NCI-H82 treated with DMSO at 0.1 percent for 48 hours (cell line): Measurements from ENCODE around the gene HOXC9.

Source experiments
- DNase-seq: peaks from one replicate; lab custom pipeline; 2025; ENCODE audit not compliant: unreplicated experiment; lab: John Stamatoyannopoulos, UW

Gene HOXC9

DNA sequence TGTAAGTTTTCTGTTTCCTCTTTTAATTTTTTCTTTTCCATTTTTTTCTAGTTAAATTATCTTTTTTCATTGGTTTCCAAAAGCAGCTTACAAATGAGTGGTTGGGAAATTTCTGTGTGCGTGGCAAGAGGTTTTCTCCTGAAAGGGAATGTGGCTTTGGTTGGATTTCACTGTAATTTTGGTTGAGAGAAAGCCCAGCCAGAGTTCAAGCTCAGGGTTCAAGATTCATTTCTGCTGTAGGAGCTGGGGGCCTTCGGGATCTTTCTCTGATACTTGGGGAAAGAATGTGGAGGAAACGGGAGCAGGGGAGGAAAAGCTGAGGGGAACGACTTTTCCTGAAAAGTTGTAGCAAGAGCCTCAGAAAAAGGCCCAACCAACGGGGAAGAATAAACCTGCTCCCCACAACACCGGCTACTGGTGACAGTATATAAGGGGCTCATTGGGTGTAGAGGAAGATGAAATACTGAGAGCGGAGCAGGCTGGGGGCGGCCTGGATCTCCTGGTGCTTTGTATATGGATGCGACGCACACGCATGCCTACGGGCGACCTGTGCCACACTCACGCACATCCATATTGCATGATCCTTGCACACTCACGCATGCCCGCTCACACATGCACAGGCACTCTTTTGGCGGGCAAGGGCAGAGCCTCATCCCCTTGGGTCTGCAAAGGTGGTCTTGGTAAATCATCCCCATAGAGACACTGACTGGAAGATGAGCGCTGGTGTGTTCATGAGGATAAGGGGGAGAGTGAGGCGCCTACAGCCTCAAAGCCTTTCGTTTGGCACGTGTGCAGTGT lies 13.1 kb upstream of the HOXC9 start:
- DNase-seq, result no peak

DNA sequence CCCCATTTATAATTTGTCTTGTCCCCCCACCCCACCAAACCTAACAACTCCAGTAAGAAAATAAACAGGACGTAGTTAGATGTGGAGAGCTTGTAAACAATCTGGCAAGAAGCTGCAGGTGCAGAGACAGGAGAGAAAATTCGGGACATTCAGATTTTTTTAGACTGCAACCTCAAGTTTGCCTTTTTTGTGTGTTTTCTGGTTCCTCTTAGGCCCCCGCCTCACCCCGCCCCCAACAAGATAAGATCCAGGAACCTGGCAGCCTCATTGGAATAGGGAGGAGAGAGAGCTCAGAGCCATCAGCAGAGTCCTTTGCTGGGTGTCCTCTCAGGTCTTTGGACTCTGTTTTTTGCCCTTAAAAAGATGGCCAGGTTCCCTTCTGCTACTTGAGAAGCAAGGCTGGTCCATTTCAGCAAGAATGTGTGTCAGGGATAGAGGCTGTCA lies 12.2 kb upstream of the HOXC9 start:
- no peak for DNase-seq

GRCh38 chr12:53988541-53989226 lies 11.3 kb upstream of the HOXC9 start:
- DNase-seq, result no peak

DNA sequence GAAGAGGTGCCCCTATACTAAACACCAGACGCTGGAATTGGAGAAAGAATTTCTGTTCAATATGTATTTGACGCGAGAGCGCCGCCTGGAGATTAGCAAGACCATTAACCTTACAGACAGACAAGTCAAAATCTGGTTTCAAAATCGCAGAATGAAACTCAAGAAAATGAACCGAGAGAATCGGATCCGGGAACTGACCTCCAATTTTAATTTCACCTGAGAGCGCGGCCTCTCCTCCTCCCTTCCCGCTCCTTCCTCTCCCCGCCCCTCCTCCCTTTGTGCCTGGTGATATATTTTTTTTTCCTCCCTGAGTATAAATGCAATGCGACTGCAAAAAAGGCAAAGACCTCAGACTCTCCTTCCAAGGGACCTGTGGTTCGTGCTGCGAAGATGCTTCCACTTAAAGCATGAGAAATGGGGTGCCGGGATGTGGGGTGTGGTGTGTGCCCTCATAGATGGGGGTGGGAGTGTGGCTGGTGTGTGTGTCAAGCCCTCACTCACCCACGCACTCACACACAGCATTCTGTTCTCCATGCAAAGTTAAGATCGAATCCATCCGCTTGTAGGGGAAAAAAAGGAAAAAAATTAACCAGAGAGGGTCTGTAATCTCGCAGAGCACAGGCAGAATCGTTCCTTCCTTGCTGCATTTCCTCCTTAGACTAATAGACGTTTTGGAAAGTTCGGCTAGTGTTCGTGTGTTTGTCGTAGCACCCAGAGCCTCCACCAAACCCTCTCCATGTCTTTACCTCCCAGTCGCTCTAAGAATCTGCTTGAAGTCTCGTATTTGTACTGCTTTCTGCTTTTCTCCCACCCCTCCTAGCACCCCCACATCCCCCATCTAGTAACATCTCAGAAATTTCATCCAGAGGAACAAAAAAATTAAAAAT lies 10.5 kb upstream of the HOXC9 start:
- no peak for DNase-seq

GRCh38 chr12:53990311-53991076 lies 9.5 kb upstream of the HOXC9 start:
- no peak for DNase-seq

DNA sequence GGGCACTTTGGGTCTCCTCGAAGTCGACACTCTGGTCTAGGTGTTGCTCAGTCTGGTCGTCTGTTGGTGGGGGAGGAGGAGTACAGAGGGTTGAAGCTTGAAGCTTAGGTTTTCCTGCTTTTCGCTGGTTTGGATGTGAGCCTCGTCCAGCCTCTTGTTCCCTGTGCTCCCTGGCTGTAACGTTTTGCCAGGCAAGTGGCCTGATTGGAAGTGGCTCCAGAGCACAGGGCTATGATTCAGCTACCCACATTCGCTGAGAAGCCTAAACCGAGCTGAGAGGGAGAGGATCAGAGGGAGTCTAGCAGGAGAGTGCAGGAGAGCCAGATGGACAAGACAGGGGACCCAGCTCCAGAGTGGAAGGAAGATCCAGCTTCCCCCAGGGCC lies 8.9 kb upstream of the HOXC9 start:
- peak; percentile 55 for DNase-seq

- no peak for DNase-seq
Measured at GRCh38 chr12:53992377-53992889, 7.5 kb upstream of the HOXC9 start.

DNA sequence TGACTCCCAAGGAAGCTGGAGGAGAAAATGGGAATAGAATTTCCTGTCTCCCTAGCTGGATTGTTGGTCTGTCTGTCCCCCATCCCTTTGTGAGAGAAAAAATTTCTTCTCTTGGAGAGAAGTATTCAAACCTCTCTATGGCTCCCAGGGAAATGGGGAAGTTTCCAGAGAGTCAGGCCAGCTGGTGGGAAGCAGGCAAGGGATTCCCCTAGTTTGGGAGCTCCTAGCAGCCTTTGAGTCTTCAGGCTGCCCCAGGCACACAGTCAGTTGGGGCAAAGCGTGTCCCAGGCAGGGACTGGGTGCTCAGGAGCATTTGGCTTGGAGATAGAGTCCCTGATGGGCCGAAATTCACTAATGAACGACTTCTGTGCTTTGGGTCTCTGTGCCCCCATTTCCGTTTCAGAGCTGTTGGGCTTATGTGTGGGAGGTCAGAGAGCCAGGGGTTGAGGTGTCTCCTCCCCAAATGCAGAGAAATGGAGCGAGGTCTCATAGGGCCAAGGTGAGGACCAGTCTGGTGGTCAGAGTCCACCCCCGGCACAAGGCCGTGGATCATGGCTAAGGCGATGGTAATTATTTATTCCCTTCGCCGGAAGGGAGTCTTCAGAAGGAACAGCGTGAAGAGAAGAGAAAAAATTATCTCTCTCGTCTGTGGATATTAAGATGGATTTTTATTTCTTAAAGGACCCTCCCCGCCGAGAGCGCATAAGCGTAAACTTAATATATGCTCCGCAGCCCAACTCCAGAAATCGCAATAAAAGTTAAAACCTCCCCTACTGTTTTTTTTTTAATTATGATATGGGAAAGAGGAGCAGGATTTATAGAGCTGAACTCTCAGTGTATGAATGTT lies 6.6 kb upstream of the HOXC9 start:
- DNase-seq, result no peak

DNA sequence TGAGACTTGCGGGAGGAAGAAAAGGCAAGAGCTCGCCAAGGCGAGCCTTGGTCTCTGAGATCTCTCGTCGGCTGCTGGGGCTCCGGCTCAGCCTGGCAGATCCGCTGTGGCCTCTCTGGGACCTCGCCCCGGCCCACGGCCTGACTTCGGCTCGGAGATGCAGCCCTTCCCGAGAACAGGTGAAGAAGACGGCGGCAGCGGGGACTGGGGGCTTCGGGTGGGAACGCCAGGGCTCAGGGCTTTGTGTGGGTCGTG lies 6.0 kb upstream of the HOXC9 start:
- no peak for DNase-seq

GRCh38 chr12:53994264-53995001 lies 5.5 kb upstream of the HOXC9 start:
- no peak for DNase-seq

GRCh38 chr12:53995002-53995377 lies 5.0 kb upstream of the HOXC9 start:
- DNase-seq, result no peak

DNA sequence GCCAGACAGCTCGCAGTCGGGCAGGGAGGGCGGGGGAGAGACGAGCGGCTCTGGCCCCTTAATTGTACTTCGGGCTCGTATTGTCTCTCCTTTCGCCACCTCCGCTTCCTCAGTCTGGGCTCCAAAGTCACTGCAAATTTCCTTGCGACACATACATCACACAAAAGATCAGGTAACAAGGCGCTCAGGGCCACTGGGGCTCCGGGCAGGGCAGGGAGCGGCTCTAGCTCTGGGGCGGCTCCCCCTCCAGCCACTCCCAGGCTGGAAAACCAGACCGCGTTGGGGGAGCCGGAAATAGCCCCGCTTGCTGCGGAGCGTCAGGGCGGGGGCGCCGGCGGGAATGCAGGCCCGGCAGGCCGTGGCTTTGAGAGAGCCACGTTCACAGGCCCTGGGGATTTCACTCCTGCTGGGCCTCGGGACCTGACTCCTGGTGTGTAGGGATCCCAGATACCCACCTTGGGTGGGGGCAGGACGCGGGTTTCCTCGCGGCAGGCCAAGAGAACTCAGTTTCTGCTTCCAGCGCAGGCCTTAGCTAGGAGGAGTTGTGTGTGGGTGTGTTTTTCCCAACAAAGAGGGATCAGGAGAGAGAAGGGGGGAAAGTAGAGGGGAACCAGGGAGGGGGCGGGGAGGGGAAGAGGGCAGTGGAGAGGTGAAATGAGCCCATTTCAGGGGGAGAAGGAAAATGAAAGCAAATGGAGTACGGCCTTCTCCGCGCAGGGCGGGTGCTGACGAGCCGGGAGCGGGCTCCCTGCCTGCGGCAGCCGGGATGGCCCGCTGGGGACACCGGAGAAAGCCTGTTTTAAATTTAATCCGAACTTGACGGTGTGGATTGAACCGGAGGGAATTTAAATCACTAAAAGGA lies 4.4 kb upstream of the HOXC9 start:
- DNase-seq, result no peak

GRCh38 chr12:53996240-53997203 lies 3.4 kb upstream of the HOXC9 start:
- DNase-seq, result no peak

DNA sequence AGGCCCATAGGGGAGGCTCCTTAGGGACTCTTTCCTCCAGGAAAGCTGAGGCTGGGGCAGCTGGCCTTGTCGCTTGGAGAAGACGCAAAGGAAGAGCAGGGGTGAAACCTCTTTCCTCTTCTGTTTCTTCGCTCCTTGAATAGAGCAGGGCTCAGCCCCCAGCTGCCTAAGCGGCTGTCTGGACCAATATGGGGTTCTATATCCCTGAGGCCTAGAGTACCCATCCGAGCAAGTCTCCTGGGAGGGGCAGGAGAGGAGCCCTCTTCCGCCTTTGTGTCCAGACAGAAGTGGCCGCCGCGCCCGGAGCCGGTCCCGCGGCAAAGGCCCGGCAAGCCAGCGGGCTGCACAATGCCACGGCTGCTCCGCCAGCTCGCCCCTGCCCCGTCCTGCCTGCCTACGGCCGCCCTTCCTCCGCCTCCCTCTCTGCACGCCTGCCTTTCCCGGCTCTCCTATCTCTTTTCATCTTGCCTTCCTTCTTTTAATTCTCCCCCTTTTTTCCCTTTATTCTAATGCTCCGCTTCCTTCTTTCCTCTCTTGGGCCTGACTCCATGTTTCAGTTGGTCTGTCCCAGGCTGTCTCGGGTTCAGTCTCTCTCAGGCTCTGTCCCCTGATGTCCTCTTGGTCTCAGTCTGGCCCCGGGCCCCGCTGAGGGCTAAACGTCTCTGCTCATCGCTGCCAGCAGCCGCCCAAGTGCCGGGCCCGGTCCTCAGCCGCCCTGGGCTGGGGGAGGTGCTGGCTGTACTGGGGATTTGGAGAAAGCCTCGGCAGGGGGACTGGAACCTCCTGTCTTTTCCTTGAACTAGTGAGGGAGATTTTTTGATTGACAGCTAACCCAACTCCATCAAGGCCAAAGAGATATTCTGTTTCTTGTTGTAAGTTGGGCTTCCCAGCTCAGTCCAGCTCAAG lies 2.5 kb upstream of the HOXC9 start:
- DNase-seq, result no peak

DNA sequence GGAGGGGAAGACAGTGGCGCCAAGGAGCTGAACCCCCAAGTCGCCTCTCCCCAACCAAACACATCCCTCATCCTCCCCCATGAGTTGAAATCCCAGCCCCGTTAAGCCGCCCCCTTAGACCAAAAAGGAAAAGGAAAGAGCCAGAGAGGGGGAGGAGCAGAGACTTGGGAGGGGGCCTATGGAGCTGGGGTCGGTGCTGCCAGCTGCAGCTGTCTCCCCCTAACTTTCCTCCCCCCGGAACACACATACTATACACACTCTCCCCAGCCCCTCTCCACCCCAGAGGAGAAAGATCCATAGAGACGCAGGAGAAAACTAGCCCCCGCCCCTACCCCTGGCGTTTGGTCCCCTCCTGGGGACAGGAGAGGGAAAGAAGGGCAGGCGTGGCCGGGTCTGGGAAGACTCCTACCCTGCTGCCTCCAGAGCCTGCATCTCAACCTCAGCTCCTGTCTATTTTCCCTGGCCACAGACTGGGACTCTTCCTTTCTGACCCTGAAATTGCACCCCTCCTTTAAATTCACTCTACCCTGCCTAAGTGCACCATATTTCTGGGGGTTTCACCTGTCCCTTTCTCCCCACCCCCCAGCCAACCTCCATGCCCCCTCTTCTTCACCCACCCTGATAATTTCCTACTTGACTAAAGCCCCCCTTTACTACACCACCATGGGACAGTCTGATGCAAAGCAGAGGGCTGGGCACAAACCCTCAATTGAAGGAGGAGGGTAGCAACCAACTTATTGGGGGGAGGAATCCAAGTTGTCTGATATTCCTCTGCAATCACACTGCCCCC lies 1.7 kb upstream of the HOXC9 start:
- no peak for DNase-seq

GRCh38 chr12:53998900-53999236 lies 1.1 kb upstream of the HOXC9 start:
- no peak for DNase-seq
